Sciatic nerve (tissue), 2 donors: Measurements from ENCODE around the gene NPAS3. TPM values are rescaled to one million over a fixed set of nuclear protein-coding genes. Genes with fewer than 3 reads are reported as not detected.

Experiments used
- ATAC-seq: fragments of 200-7000 bp; cut with Tn5 transposase; one replicate; pipeline ENCODE4 v1.9.1; 2020; ENCODE audit warnings: mild to moderate bottlenecking, moderate library complexity
- DNase-seq: peaks from one replicate; pipeline ENCODE4 v3.0.0-alpha.2; 2020; ENCODE audit warnings: low spot score
- intact Hi-C: fragments of 100-400 bp; cut with DNase I; formaldehyde crosslinking; loops from one replicate; pipeline ENCODE4 v1.14.2; 2022
- total RNA-seq: library from RNA; stranded (reverse); fragmentation: NEBNext Ultra II Directional; extraction: Animal tissue kit (Norgen Biotek cat#: 25700); gene quantifications from one replicate; pipeline ENCODE4 v1.2.1, GENCODE V29; 2021
- donor health status: DM: no; HTN: no; CAD: no.
- donor health status: DM: no; HTN: no; CAD: no.

NPAS3 gene
- total RNA-seq, 1 donor from 2014 or later: 14.6 TPM

DNA sequence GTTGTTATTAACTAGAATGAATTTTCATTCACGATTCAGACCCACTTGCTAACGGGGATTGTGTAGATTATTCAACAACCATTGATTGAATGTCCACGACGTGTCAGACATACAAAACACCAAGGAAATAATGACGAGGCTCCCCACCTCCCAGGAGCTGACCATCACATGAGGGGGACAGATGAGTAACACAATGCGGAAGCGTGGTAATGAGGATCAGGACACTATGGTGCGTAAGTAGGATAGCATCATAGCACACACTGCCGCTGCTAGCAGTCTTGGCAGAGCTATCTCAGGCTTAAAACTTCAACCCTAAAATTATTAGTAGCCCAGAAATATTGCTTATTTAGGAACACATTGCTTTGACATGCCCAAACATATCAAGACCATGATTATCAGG is 746.3 kb downstream of the NPAS3 start:
- ATAC-seq: no peak
- no peak for DNase-seq
- intact Hi-C loops: no loop called here

DNA sequence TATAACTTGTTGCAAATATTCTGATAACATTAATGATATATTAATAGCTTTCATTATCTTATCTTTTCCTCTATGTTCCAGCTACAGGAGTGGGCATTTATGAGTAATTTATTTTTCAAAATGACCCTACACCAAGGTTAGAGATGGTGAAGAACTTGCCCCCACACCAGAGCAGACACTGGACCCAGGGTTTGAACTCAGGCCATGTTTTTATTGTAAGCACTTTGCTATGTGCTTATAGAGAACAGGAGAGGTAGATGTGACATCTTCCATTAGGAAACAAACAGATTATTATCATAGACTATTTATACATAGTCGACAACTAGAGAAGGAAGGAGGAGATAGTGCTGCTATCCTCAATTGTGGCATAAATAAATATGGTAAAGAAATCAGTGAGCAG is 747.0 kb downstream of the NPAS3 start:
- intact Hi-C loops: no loop called here
- DNase-seq (no peak), ATAC-seq (no peak)

DNA sequence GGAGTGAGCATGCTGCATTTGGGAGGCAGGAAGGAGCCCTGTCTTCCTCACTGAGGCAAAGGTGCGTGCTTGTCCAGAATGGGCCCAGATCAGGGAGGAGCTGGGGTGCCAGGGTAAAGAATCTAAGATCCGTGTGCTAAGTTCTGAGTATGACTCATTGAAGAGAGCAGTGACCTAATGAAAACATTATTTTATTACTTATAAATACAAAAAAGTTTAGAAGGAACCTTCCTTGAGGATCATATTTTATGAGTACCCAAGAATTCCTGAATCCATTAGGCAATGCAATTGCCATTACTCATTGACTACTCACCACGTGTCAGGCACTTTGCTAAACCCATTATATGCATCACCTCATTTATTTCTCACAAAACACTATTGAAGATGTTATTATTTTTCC is 747.5 kb downstream of the NPAS3 start:
- ATAC-seq (no peak), DNase-seq (no peak)
- intact Hi-C loops: no loop called here

DNA sequence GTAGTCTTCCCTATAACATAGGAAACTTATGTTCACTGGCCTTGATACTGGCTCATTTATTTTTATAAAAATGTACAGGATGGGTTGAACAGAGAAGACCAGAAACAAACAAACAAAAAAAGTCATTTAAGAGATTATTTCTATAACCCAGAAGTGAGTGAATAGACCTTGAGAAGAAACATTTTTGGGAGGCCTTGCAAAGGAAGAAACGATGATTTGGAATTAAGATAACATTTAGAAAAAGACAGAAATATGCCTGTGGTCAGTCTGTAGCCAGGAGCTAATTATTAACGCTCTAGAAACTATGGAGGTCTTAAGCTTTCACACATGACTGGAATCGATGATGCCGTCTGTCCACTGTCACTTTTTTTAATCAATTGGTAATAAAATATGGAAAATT is 748.2 kb downstream of the NPAS3 start:
- ATAC-seq (no peak), DNase-seq (no peak)
- intact Hi-C loops: no loop called here

DNA sequence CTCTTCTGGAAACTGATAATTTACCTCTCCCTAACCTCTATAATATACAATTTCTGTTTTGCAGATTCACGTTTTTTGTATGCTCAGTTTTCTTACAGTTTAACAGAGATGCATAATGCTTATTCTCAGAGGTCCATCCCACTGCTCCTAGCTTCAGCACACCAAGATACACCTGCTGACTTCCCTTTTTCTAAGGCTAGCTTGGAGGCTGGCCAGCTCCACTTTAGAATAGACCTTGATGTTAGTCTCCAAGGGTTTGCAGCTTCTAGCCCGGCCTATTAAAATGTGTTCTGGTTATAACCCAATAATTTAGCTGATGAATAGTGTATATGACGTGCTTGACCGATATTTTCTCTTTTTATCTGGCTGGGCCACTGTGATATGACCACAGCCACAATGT is 751.0 kb downstream of the NPAS3 start:
- intact Hi-C loops: no loop called here
- no peak for ATAC-seq
- no peak for DNase-seq

DNA sequence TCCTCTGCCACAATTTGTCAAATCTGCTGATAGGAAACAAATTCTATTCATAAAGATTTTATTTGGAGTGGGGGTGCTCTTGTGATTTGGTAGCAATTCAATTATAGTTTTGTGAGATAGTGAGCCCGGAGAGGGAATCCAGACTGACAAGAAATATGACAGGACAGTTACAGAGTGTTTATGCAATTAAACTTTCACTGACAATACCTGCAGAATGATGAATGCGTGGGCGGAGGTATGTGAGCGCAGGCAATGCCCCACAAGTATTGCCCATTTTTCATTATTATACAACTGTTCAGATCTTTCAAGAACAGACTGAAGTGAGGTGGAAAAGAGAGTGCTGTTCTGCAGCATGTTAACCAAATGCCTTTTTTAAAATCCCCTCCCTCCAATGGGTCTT is 753.2 kb downstream of the NPAS3 start:
- DNase-seq (no peak), ATAC-seq (no peak)
- intact Hi-C loops: no loop called here

DNA sequence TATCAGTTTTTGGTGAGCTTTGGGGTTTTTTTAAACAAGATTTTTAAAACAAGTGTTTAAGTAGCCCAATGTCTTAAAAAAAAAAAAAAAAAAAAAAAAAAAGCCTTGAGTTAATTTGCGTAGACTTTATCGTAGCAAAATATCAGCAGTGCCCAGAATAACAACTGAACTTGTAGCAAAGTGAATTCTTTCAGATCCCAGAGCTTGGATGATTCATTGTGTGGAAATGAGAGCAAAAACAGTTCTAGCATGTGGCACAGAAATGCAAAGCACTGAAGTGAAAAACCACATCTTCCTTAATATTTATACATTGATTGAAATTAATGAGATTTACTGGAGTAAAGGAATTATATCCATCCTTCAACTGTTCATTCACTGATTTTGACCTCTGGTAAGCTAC is 754.1 kb downstream of the NPAS3 start:
- intact Hi-C loops: no loop called here
- ATAC-seq (peak; percentile 94), DNase-seq (no peak)

DNA sequence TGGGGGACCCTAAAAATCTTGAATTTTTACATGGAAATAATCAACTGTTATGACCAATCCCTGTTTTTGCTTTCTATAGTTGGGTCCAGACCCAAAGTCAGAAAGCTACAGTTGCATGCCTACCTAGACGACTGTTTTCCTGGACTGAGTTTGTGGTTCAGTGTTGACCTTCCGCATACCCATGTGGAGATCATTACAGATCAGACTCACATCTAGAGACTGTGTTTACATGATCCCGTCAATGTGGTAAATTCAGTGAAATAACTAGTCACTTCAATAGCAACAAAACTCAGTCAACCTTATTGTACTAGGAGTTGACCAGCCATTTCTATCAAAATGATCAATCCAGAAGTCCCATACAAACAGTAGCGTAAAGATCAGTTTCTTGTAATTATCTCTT is 754.6 kb downstream of the NPAS3 start:
- intact Hi-C loops: no loop called here
- DNase-seq: no peak
- peak; percentile 86 for ATAC-seq

DNA sequence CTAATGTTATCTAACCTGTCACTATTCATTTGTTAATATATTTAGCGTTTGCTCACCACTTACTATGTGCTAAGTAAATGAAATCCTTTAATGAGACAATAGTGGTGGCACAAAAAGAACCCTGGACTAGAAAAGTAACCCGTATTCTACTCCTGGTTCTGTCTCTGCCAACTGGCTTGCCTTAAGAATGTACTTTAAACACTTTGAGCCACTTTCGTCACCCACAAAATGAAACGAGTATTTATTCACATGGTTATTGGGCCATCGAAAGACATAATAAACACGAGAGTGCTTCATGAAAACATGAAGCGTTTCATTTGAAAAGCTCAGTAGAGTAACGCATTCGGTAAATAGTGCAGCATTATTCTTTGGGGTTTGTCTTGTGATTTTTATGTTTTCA is 757.5 kb downstream of the NPAS3 start:
- ATAC-seq (no peak), DNase-seq (no peak)
- intact Hi-C loops: no loop called here

DNA sequence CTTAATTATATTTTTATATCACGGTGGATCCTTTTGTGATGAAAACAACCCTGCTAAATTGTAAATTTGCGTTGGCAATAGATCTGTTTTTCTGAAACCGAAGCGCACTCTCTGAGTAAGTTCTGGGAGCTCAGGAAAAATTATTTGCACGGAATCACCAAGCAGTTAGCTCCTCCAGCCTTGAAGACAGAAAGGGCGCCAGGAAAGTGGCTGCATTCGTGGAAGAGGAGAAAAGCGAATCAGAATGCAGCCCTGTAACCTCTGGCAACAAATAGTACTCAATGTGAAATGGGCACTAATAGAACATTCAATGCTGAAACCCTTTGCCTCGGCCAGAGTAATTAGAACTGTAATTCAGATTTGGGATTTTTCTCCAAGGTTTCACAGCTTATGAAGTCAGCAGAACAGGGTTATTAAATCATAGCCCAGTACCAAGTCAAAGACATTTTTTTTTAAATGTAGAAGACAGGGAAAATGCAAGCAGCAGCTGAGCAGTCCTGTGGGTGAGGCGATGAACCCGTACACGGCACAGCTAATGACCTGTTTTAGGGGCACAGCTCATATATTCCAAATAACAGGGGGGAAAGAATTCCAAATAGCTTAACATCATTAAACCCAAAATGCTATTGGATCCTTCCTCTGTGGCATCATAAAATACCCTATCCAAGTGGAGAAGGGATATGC is 760.8 kb downstream of the NPAS3 start:
- no peak for DNase-seq
- intact Hi-C loops: no loop called here
- no peak for ATAC-seq

DNA sequence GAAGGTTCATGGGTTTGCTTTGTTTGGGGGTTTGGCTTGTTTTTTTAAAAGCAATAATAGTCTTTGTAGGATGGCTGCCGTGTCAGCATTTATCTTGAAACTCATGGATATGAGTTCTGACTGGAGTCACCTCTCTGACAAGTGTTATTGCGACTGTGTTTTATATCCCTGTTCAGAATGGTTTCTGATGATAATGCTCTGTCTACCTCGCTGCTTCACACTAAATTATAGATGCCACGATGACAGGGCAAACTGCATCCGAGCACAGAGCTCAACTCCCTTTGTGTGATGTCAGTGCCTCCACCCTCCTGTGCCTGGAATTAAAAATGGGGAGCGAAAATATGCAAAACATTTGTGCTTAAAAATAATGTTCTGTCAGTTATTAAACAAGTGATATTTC is 761.4 kb downstream of the NPAS3 start:
- ATAC-seq (no peak), DNase-seq (no peak)
- intact Hi-C loops: no loop called here

DNA sequence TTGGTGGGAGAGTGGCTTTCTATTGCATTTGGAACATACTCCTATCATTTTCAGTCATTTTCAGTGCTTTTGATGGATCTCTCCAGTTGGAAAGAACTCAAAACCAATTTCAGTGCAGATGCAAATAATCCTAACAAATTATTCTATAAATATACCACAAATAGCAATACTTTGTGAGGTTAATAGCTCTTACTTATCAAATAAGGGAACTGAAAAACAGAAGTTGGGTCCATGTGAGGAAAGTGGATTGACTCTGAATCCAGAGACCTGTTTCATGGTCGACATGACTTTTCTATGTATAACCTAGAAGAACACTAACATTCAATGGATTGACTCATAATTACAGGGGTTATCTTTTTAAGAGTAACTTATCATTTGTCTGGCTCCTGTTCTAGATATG is 763.6 kb downstream of the NPAS3 start:
- no peak for DNase-seq
- intact Hi-C loops: no loop called here
- no peak for ATAC-seq

DNA sequence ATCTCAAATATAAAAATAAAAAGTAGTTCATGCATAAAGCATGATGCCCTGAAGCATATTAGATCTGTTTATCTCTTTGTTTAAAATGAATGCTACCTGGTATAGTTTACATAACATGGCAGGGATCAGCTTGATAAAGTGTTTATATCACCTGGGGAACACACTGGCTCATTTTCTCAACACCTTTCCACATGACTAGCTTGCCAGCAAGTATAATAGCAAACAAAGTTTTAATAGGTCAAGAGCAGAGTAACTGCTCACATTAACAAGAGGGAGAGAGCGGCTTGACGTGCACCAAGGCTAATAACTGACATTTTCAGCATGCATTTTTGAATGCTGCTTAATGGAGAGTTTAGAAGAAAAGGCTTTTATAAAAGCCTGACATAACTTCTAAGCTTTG is 765.8 kb downstream of the NPAS3 start:
- intact Hi-C loops: no loop called here
- ATAC-seq: no peak
- no peak for DNase-seq

DNA sequence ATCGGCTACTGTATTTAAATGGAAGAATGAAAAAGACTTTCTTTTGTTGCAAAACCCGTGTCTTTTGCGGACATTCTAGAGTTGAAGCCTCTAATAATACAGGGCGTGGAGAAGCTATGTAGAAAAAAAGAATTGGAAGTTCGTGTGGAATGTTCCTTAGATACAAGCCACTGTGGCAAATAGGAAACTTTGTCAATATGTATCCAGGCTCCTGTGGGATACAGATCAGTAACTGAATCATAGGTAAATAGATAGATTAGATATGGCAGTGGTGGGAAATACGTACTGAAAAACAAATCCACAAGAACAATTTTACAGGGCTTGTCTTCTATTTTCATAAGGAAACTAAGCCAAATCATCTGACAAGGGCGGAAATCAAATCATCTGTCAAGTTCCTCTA is 766.8 kb downstream of the NPAS3 start:
- intact Hi-C loops: no loop called here
- DNase-seq (no peak), ATAC-seq (no peak)

DNA sequence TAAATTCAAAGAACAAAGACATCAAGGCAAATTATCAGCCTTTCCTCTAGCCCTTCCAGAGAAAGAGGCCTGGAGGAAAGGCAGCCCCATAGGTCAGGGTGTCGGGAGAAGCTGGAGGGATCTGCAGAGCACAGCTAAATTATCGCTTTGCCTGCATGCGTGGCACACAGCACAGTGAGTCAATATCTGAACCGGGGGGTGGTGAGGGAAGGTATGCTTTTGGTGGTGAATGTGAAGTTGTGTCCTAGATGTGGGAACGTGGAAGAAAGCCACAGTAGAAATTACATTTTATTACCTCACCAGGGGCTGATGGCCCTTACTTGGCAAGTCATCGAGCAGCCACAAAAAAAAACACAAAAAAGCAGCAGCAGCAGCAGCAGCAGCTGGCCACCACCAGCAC is 769.0 kb downstream of the NPAS3 start:
- ATAC-seq (no peak), DNase-seq (no peak)
- intact Hi-C loops: no loop called here

DNA sequence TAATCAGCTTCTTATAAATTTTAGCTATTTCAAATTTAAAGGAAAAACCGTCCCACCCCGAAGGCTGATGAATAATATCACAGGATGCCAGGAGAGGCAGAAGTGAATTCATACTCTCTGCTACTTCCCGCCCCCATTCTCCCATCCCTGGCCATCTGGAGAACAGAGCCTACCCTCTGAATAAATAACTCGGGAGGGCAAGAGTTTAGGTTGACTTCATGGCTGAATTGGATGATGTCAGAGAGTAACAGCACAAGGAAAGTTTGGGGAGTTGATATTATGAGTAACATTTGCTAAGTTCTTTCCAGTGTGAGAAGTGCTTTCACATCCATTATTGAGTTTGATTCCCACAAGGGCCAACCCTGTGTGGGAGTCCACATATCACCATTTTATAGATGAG is 770.6 kb downstream of the NPAS3 start:
- DNase-seq (no peak), ATAC-seq (no peak)
- intact Hi-C loops: no loop called here

DNA sequence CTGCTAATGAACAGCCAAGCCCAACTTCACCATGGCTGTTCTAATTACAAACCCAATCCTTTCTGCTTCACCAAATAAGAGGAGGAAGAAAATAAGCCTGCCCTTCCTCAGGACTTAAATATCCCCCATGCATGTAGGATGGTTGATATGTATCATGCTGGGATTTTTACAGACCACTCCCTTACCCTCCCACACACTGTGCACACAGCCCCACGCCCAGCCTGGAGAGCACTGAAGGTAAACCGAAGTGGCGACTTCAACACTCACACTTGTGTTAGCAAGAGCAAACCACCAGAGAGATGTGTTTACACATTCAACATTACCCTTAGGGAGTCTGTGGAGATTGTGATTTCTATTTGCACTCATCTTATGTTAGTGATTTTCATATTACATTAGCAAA is 771.0 kb downstream of the NPAS3 start:
- ATAC-seq (no peak), DNase-seq (no peak)
- intact Hi-C loops: no loop called here

DNA sequence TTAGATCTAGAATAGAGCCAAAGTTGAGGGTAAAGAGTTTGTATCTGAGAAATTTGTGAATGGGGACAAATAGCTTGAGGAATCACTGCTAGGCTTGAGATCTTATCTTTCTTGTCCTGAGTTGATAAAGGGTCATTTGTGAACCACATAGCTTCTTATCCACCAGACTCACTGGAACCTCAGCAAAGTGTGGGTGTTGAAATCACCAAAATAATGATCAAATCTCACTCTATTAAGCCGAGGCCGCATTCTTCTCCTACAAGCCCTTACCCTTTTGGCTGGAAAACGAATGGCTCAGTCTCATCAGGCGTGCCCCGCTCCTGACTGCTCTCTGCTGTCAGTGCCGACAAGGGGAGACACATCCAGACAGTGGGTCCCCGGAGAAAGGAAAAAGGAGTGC is 771.6 kb downstream of the NPAS3 start:
- ATAC-seq (no peak), DNase-seq (no peak)
- intact Hi-C loops: no loop called here

DNA sequence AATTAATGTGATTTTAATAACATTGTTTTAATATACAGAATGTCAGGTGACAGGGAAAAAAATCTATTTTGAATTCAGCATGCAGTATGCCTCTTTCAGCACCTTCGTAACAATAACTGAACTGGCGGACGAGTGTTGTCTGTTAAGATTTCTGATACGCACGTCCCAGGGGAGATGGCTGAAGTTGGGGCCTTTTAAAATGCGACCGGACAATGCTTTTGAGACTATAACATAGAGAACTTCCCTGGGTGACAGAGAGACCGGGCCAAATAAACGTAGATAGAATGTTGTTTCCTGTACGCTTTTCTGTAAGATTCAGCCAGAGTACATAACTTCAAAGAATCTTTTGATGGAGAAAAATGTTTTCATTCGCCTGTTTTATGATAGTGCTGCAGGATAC is 772.5 kb downstream of the NPAS3 start:
- intact Hi-C loops: no loop called here
- no peak for ATAC-seq
- DNase-seq: no peak

DNA sequence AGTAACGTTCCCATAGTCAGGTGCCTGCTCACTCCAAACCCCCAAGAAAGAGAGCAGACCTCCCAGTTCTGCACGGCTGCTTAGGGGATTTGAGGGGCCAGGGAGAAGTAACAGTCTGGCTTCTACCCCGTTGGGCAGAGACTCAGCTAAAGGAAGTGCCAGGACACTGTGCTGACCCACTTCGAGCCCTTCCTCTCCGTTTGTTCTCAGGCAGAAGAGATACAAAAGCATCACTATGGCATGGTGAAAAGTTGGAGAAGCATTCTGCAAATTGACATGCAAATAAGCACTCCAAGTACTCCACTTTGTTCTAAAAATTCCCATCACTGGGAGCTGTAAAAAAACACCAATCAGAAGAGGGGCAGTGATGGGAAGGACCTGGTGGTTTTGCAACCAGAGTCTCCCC is 773.1 kb downstream of the NPAS3 start:
- no peak for ATAC-seq
- intact Hi-C loops: no loop called here
- DNase-seq: no peak

DNA sequence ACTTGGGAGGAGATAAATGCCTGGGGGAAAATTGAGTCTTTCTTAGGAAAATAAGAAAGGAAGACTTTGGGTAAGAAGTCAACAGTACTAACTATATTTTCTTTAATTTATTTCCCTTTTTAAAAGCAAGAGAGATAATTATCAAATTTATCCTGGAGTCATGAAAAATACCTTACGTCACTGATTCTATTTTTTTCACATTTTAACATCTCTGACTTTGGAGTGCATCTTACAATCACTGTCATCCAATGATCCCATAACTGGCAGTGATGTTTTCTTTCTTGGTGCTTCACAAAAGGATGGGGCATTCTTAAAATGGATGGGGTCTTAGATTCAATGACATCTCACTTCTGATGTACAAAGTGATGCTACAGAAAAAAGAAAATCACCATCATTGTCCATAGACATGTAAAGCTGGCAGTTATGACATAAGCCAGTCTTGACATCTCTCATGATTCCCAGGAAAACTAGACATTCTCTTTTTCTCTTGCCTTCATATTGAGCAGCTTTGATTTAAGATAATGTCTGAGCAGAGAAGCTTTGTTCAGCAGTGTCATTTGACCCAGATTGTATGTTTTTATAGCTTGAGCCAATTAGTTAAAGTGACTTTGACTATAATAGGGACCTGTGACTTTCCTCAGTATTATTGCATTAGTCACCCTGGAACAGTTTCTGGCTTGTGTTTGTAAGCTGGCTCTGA is 776.0 kb downstream of the NPAS3 start:
- DNase-seq (no peak), ATAC-seq (no peak)
- intact Hi-C loops: no loop called here
